ENCODE results near the gene RUNX2. TPM values are rescaled to one million over a fixed set of nuclear protein-coding genes. Genes with fewer than 3 reads are reported as not detected.

The RUNX2 gene
- total RNA-seq, 4 donors from 2014 or later = 1.00 to 8.1 (median 3.6) TPM

DNA sequence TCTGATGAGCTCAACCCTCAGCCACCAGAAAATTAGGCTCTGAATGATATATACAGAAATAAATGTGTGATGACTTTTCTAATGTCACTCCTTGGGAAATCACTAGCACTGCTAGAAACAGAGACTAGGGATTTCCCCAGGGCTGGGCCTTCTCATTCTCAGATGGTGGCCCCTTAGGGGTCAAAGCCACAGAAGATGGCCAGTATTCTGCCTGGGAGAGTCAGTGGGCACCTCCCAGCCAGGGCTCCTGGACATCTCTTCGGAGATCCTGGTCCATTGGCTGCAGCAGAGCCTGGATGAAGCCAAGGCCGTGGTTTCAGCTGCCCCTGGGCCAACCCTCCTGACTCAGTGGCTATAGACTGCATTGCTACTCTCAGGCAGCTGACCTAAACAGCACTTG, 326.5 kb downstream of the RUNX2 start:
- no peaks in the 10 kb centered on the region for H3K9me3 ChIP-seq
- in situ Hi-C loops (cut with MboI; ENCODE audit: low pct_ligation_motif_present in 1 of 4, low pct_unique_long_range_greater_than_20kb in 1 of 4, low sequenced_read_pairs in 3 of 4) = no loop called here
- no peaks in the 10 kb centered on the region for H3K4me1 ChIP-seq
- no peak overlapping the region for H3K27ac ChIP-seq
- intact Hi-C loops (cut with DNase I; ENCODE audit: low total_unique reads) = no loop called here
- no peaks in the 10 kb centered on the region for H3K36me3 ChIP-seq
- H3K27me3 ChIP-seq = no peaks in the 10 kb centered on the region
- DNase-seq = no peak
- 80 to 100% methylated on average over 1 to 2 of the region's 2 CpGs for WGBS, 2 donors (ENCODE audit: low coverage in 1 of 2)
- H3K4me3 ChIP-seq = no peak overlapping the region
- TF ChIP-seq POLR2A (IDR thresholded peaks at IDR 0.05) = no peak
- TF ChIP-seq EP300 (IDR thresholded peaks at IDR 0.05; ENCODE audit: low read depth) = no peak
- TF ChIP-seq POLR2AphosphoS5 (IDR thresholded peaks at IDR 0.05) = no peak
- TF ChIP-seq, protein P1, sequence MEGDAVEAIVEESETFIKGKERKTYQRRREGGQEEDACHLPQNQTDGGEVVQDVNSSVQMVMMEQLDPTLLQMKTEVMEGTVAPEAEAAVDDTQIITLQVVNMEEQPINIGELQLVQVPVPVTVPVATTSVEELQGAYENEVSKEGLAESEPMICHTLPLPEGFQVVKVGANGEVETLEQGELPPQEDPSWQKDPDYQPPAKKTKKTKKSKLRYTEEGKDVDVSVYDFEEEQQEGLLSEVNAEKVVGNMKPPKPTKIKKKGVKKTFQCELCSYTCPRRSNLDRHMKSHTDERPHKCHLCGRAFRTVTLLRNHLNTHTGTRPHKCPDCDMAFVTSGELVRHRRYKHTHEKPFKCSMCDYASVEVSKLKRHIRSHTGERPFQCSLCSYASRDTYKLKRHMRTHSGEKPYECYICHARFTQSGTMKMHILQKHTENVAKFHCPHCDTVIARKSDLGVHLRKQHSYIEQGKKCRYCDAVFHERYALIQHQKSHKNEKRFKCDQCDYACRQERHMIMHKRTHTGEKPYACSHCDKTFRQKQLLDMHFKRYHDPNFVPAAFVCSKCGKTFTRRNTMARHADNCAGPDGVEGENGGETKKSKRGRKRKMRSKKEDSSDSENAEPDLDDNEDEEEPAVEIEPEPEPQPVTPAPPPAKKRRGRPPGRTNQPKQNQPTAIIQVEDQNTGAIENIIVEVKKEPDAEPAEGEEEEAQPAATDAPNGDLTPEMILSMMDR (IDR thresholded peaks at IDR 0.05) = no peak

DNA sequence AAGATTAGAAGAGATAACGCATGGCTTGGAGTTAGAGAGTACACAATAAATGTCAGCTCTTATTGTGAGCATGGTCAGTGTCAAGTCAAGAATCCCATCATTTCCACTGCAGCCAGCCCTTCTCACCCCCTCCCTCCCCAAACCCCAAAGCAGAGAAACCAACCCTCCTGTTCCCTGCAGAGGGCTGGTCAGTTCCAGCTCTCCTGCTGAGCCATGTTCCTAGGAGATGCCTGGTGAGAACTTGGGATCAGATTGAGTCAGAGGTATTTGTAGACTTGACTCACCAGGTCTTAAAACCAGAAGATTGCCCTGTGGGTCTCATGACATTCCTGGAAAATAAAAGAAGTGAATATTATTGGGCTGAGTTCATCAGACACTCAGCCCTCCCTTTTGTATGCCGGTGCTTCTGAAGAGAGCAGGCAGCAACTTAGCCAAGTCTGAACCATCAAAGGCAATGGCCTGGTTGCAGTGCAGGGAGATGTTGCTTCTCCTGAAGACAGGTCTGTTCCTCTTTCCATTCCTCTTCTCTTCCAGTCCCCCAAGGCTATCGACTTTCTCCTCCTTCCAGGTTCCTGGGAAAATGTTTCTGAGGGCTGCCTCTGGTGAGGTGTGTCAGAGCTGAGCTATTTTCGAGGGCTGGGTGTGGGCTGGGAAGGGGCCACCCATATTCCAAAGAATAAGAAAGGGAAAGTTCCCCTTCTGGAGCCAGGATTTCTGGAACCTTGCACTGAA, 327.8 kb downstream of the RUNX2 start:
- WGBS, 2 donors (ENCODE audit: low coverage in 1 of 2) = 77% methylated on average over 4 of the region's 4 CpGs; no CpG with 5 or more reads in 1 of the 2 donors
- Histone ChIP-seq H3K27ac (peak overlapping the region in 1 of 4 donors; percentile 12), H3K4me1 (no peaks in the 10 kb centered on the region), H3K9me3 (no peaks in the 10 kb centered on the region), H3K27me3 (no peaks in the 10 kb centered on the region), H3K4me3 (no peak overlapping the region), H3K36me3 (no peaks in the 10 kb centered on the region)
- in situ Hi-C loops (cut with MboI; ENCODE audit: low pct_ligation_motif_present in 1 of 4, low pct_unique_long_range_greater_than_20kb in 1 of 4, low sequenced_read_pairs in 3 of 4) (no loop called here), intact Hi-C loops (cut with DNase I; ENCODE audit: low total_unique reads) (no loop called here)
- TF ChIP-seq EP300 (IDR thresholded peaks at IDR 0.05; ENCODE audit: low read depth) (peak; percentile 25), POLR2AphosphoS5 (IDR thresholded peaks at IDR 0.05) (no peak)
- DNase-seq = no peak

DNA sequence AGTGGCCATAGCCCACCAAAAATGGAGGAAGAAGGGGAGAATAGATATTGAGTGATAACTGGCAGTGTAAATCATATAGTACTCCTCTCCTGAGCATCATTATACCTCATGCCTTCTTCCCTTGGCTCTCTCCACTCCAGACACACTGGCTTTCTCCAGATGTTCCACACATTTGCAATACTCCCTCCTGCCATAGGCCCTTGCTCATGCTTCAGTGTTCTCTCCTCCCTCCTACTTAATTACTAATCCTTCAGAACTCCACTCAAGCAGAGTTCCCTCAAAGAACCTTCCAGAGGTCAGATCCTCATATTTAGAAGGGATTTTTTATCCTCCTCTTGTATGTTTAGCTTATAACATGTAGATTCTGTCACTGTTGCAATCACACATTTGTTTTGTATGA, 329.1 kb downstream of the RUNX2 start:
- no peak overlapping the region for H3K27ac ChIP-seq
- H3K9me3 ChIP-seq = no peaks in the 10 kb centered on the region
- in situ Hi-C loops (cut with MboI; ENCODE audit: low pct_ligation_motif_present in 1 of 4, low pct_unique_long_range_greater_than_20kb in 1 of 4, low sequenced_read_pairs in 3 of 4) (no loop called here), intact Hi-C loops (cut with DNase I; ENCODE audit: low total_unique reads) (no loop called here)
- DNase-seq = no peak
- H3K27me3 ChIP-seq = peaks cover 4% of the 10 kb centered on the region
- no peak overlapping the region for H3K4me3 ChIP-seq
- no peaks in the 10 kb centered on the region for H3K4me1 ChIP-seq
- no peaks in the 10 kb centered on the region for H3K36me3 ChIP-seq
- TF ChIP-seq POLR2AphosphoS5 (IDR thresholded peaks at IDR 0.05) = no peak
- no peak for TF ChIP-seq EP300 (IDR thresholded peaks at IDR 0.05; ENCODE audit: low read depth)
- no peak for TF ChIP-seq POLR2A (IDR thresholded peaks at IDR 0.05)
- TF ChIP-seq, protein P1 (IDR thresholded peaks at IDR 0.05) = no peak

DNA sequence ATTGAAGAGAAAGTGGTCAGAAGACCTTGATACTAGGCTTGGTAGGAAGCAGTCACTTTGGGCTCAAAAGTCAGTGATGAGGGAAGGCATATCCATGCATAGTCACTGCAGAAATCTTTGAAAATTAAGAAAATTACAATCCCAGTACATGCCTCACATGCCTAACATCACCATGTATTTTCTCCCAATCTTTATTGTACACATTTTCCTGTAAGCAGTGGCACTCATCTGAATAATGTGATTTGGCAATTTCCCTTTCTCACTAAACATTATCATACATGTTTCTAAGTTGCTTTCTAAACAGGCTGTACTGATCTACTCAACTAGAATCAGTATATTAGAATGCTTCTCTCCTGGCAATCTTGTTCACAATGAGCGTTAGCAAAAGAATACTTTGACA, 330.3 kb downstream of the RUNX2 start:
- in situ Hi-C loops (cut with MboI; ENCODE audit: low pct_ligation_motif_present in 1 of 4, low pct_unique_long_range_greater_than_20kb in 1 of 4, low sequenced_read_pairs in 3 of 4) = no loop called here
- 71 to 96% methylated on average over 1 of the region's 1 CpG for WGBS, 2 donors (ENCODE audit: low coverage in 1 of 2)

DNA sequence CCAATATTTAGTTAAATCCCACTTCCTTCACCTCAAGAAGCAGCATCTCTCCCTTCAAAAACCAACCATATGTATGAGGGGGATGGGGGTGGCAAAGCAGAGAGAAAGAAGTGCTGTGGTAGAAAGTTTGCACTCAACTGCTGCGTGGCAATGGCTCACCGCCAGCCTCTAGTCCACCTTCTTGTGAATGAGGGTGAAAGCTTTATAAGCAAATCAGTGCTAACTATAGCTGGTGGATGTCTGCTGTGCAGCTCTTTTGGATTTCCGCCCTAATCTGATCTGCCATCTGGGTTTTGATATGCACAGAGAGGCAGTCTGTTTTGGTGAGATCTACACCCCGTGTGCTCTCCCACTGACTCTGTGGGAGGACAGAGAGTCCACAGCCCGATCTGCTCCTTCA, 330.8 kb downstream of the RUNX2 start:
- Histone ChIP-seq H3K4me1 (peaks cover 0 to 9% (median 6%) of the 10 kb centered on the region in 4 donors), H3K36me3 (no peaks in the 10 kb centered on the region), H3K4me3 (no peak overlapping the region), H3K27ac (no peak overlapping the region), H3K27me3 (peaks cover 22% of the 10 kb centered on the region), H3K9me3 (no peaks in the 10 kb centered on the region)
- TF ChIP-seq EP300 (IDR thresholded peaks at IDR 0.05; ENCODE audit: low read depth) = no peak
- no peak for TF ChIP-seq POLR2AphosphoS5 (IDR thresholded peaks at IDR 0.05)
- TF ChIP-seq POLR2A (IDR thresholded peaks at IDR 0.05) = no peak
- TF ChIP-seq, protein P1 (IDR thresholded peaks at IDR 0.05) = no peak
- intact Hi-C loops (cut with DNase I; ENCODE audit: low total_unique reads) (no loop called here), in situ Hi-C loops (cut with MboI; ENCODE audit: low pct_ligation_motif_present in 1 of 4, low pct_unique_long_range_greater_than_20kb in 1 of 4, low sequenced_read_pairs in 3 of 4) (no loop called here)
- no peak for DNase-seq
- WGBS, 2 donors (ENCODE audit: low coverage in 1 of 2) = 64% methylated on average over 5 of the region's 5 CpGs; no CpG with 5 or more reads in 1 of the 2 donors

More for the DNA sequence above, 330.3 kb downstream of the RUNX2 start:
- intact Hi-C loops (cut with DNase I; ENCODE audit: low total_unique reads) = no loop called here
- peaks cover 16% of the 10 kb centered on the region for H3K27me3 ChIP-seq
- TF ChIP-seq EP300 (IDR thresholded peaks at IDR 0.05; ENCODE audit: low read depth) (no peak), POLR2A (IDR thresholded peaks at IDR 0.05) (no peak)
- H3K9me3 ChIP-seq = no peaks in the 10 kb centered on the region
- H3K36me3 ChIP-seq = no peaks in the 10 kb centered on the region
- no peak overlapping the region for H3K4me3 ChIP-seq
- H3K27ac ChIP-seq = no peak overlapping the region
- H3K4me1 ChIP-seq = peaks cover 0 to 4% (median 1%) of the 10 kb centered on the region in 4 donors
- no peak for DNase-seq
